Measurements from ENCODE around the gene PADI4.

DNA sequence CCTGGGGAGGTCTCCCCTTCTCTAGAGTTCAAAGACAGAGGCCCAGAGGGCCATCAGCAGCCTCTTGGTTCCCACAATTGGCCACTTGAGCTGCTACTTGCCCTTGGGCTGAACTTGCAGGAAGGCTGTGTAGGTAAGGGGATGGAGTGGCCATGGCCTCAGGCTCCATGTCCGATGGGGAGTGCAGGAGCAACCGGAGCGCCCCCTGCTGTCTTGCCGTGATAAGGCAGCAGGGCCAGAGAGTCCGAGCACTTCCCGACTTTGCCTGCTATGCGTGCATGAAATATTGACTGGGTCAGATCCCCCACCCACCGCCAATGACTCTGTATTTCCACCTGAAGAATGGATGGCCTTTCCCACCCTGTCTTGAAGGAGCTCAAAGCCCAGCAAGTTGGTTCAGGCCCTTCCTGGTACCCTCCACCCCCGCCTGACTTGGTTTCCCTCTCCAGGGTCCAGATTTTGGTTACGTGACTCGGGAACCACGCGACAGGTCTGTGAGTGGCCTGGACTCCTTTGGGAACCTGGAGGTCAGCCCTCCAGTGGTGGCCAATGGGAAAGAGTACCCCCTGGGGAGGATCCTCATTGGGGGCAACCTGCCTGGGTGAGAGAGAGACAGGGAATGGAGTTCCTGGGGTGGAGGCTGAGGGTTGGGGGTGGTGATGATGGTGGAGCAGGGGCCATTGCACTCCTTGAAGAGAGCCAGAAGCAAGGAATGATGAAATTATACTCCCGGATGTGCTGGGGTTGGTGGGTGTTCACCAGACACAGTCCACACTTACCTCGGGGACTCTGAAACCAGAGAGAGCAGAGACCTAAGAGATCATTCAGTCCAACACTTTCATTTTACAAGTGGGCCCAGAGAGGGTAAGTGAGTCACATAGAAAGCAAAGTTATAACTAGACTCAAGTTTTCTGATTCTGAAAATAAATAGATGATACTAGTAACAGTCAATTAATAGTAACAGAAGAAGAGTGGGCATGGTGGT, 33.5 kb upstream of the PADI4 start:
- TF ChIP-seq CTCF (IDR thresholded peaks at IDR 0.05) = no peak
- no peak for TF ChIP-seq EP300 (IDR thresholded peaks at IDR 0.05)
- TF ChIP-seq POLR2AphosphoS5 (IDR thresholded peaks at IDR 0.05) = no peak
